A673 (cell line): ENCODE results near the gene PLOD3. TPM values are rescaled to one million over a fixed set of nuclear protein-coding genes. Genes with fewer than 3 reads are reported as not detected.

Experiments used
- BruUV-seq: library from RNA; stranded (reverse); fragments of 400-500 nt; replicated peaks from 2 replicates; lab custom pipeline; 2021; lab: Mats Ljungman, UMichigan
- CTCF ChIA-PET: fragments of 300-600 bp; sonication (Branson Sonifier 250); formaldehyde crosslinking; loops from one replicate; lab custom pipeline; 2022; ENCODE audit warnings: antibody characterized with exemption; lab: Charles Lee
- POLR2A ChIA-PET: fragments of 300-600 bp; sonication (Branson Sonifier 250); formaldehyde crosslinking; loops from one replicate; lab custom pipeline; 2022; ENCODE audit warnings: antibody characterized with exemption; ENCODE audit not compliant: low non-redundant PET; lab: Charles Lee
- DNase-seq: peaks from one replicate; pipeline ENCODE4 v3.0.0-alpha.2; 2015; ENCODE audit warnings: low spot score
- H3K27ac ChIP-seq: fragments of 200-600 bp; sonication (generic); 2 replicates; pipeline ENCODE4 v1.5.1; 2016; ENCODE audit warnings: mixed run types, low read depth, mild to moderate bottlenecking, mixed read lengths, antibody characterized with exemption, low read length; ENCODE audit not compliant: poor library complexity, severe bottlenecking
- H3K27me3 ChIP-seq: fragments of 200-600 bp; sonication (generic); replicated peaks from 2 replicates; pipeline ENCODE4 v1.6.1; 2017; ENCODE audit warnings: mixed run types, low read depth, mild to moderate bottlenecking, mixed read lengths, antibody characterized with exemption, low read length; ENCODE audit not compliant: insufficient read depth, poor library complexity
- H3K36me3 ChIP-seq: fragments of 200-600 bp; sonication (generic); 2 replicates; pipeline ENCODE4 v1.6.1; 2016; ENCODE audit warnings: mixed run types, mild to moderate bottlenecking, mixed read lengths, antibody characterized with exemption, low read length; ENCODE audit not compliant: insufficient read depth, poor library complexity, severe bottlenecking
- H3K4me1 ChIP-seq: fragments of 200-600 bp; sonication (generic); 2 replicates; pipeline ENCODE4 v1.6.1; 2017; ENCODE audit warnings: mixed run types, mild to moderate bottlenecking, mixed read lengths, antibody characterized with exemption, low read length; ENCODE audit not compliant: insufficient read depth, poor library complexity, severe bottlenecking
- H3K4me3 ChIP-seq: fragments of 200-600 bp; sonication (generic); 2 replicates; pipeline ENCODE4 v1.5.1; 2016; ENCODE audit warnings: low read depth, mixed run types, mild to moderate bottlenecking, mixed read lengths, low read length; ENCODE audit not compliant: poor library complexity, severe bottlenecking
- H3K9me3 ChIP-seq: fragments of 200-600 bp; sonication (generic); 2 replicates; pipeline ENCODE4 v1.6.1; 2016; ENCODE audit warnings: mixed run types, low read depth, mild to moderate bottlenecking, mixed read lengths, antibody characterized with exemption, low read length; ENCODE audit not compliant: poor library complexity, severe bottlenecking
- EZH2 ChIP-seq: fragments of 200-600 bp; sonication (generic); IDR thresholded peaks from 2 replicates; pipeline ENCODE4 v1.6.1; 2017; ENCODE audit warnings: borderline replicate concordance, low read depth, mild to moderate bottlenecking, mixed read lengths, antibody characterized with exemption, low read length; ENCODE audit not compliant: poor library complexity, severe bottlenecking
- intact Hi-C: fragments of 100-400 bp; cut with micrococcal nuclease; formaldehyde crosslinking; loops from one replicate; pipeline ENCODE4 v1.10.0; 2022; ENCODE audit not compliant: unreplicated experiment
- total RNA-seq: library from RNA; stranded (reverse); gene quantifications from 2 replicates; pipeline ENCODE4 v1.2.3, GENCODE V29; 2021
- TF ChIP-seq, protein P1 (sequence below): fragments of 300-800, 200-600 bp; sonication (generic); conservative IDR thresholded peaks from 2 replicates; pipeline ENCODE4 v1.5.1; 2017; ENCODE audit warnings: low read depth, mild to moderate bottlenecking, antibody characterized with exemption, low read length, moderate library complexity, mixed read lengths

Gene PLOD3
- total RNA-seq, 1 experiment from 2014 or later, result 84.1 TPM

DNA sequence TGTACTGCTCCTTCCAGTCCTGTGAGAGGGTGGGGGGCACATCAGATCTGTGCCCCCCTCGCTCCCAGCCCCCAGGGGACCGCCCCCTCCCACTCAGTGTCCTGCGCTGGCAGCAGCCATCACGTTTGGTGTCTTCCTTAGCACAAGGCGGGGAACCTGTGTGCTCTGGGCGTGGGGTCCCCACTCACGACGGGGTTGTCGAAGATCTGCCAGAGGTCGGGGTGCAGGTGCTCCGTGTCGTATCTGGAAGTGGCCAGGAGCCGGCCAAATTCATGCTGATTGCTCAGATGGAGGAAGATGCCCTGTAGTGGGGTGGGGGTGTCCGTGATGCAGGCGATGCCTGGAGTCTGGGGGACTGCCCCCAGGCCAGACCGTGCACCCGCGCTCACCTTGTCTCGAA lies 7.2 kb downstream of the PLOD3 start:
- peaks cover 13% of the 10 kb centered on the region for H3K36me3 ChIP-seq
- ChIA-PET CTCF (no interaction called here), POLR2A (no interaction called here)
- H3K27ac ChIP-seq, result no peak overlapping the region
- no TSS peak for BruUV-seq
- H3K4me1 ChIP-seq, result peaks cover 4% of the 10 kb centered on the region
- TF ChIP-seq, protein P1, sequence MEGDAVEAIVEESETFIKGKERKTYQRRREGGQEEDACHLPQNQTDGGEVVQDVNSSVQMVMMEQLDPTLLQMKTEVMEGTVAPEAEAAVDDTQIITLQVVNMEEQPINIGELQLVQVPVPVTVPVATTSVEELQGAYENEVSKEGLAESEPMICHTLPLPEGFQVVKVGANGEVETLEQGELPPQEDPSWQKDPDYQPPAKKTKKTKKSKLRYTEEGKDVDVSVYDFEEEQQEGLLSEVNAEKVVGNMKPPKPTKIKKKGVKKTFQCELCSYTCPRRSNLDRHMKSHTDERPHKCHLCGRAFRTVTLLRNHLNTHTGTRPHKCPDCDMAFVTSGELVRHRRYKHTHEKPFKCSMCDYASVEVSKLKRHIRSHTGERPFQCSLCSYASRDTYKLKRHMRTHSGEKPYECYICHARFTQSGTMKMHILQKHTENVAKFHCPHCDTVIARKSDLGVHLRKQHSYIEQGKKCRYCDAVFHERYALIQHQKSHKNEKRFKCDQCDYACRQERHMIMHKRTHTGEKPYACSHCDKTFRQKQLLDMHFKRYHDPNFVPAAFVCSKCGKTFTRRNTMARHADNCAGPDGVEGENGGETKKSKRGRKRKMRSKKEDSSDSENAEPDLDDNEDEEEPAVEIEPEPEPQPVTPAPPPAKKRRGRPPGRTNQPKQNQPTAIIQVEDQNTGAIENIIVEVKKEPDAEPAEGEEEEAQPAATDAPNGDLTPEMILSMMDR, result no peak
- TF ChIP-seq EZH2, result no peak
- no peak for DNase-seq
- no peak overlapping the region for H3K4me3 ChIP-seq
- intact Hi-C loops, result no loop called here
- H3K9me3 ChIP-seq, result no peaks in the 10 kb centered on the region
- no peaks in the 10 kb centered on the region for H3K27me3 ChIP-seq

DNA sequence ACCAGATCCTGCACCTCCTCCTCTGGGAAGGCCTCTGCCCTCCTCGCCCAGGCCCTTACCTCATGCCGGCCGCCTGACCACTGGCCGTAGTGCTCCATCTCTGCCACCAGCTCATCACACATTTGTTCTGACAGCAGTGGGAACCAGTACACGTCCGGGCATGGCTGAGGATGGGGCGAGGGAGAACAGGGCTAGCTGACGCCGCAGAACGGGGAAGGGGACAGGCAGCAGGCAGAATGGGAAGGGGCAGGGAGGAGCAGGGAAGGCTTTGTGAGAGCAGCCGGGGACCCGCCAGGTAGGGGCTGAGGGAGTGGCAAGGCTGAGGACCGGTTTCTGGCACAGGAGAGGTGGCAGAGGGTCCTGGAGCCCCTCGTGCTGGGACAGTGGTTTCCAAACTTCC lies 8.6 kb downstream of the PLOD3 start:
- no peaks in the 10 kb centered on the region for H3K27me3 ChIP-seq
- CTCF ChIA-PET, result interaction anchor here (0.7 kb wide), 1 partner anchor 9 kb away, joined by 3 read pairs; no protein-coding TSS in a partner anchor
- no peak overlapping the region for H3K27ac ChIP-seq
- no TSS peak for BruUV-seq
- intact Hi-C loops, result no loop called here
- POLR2A ChIA-PET, result no interaction called here
- TF ChIP-seq, protein P1, result no peak
- TF ChIP-seq EZH2, result no peak
- no peaks in the 10 kb centered on the region for H3K4me1 ChIP-seq
- H3K9me3 ChIP-seq, result no peaks in the 10 kb centered on the region
- no peak for DNase-seq
- H3K4me3 ChIP-seq, result no peak overlapping the region
- H3K36me3 ChIP-seq, result peaks cover 12% of the 10 kb centered on the region

DNA sequence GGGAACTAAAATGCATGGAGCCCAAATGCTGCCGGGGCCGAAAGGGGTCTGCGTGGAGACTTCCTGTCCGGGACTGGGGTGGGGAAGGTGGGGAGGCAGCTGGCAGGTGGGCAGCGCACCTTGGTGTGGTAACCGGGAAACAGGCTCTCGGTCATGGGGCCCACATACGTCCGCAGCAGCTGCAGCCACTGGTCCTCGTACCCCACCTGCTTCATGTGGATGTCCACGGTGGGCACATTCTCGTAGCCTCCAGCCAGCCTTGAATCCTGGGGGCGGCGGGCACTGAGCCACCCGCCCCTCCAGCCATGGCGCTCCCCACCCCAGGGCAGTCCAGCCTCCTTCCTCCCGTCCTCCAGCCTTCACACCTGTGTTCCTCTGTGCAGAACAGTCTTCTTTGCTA lies 9.9 kb downstream of the PLOD3 start:
- intact Hi-C loops, result no loop called here
- CTCF ChIA-PET, result no interaction called here
- TF ChIP-seq EZH2, result no peak
- TF ChIP-seq, protein P1, result no peak
- H3K9me3 ChIP-seq, result no peaks in the 10 kb centered on the region
- BruUV-seq, result no TSS peak
- H3K4me3 ChIP-seq, result no peak overlapping the region
- no peak overlapping the region for H3K27ac ChIP-seq
- no peak for DNase-seq
- peaks cover 9% of the 10 kb centered on the region for H3K36me3 ChIP-seq
- no peaks in the 10 kb centered on the region for H3K27me3 ChIP-seq
- H3K4me1 ChIP-seq, result no peaks in the 10 kb centered on the region
- POLR2A ChIA-PET, result no interaction called here
